ENCODE measurements around the gene CHMP1B. TPM values are rescaled to one million over a fixed set of nuclear protein-coding genes. Genes with fewer than 3 reads are reported as not detected.

The CHMP1B gene
- total and polyA plus RNA-seq, 8 donors: 9.5 to 22.0 (median 13.3) TPM

DNA sequence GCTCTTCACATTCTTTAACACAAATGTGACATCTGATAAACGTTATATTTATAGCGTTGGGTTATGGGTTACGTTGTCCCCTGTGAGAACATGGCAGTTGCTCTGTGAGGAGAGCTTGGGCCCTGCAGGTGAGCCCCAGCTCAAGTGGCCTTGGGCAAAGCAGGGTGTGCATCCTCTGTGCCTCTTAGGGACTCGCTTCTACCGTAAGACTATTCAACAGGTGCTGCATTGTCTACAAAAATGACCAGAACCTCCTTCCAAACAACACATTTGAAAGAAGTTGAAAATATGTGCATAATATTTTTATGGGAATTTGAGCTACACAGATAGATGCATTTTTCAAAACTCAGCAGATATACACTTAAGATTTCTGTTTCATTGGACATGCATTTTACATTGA lies 16.4 kb upstream of the CHMP1B start:
- Histone ChIP-seq H3K27ac (no peak overlapping the region), H3K36me3 (no peaks in the 10 kb centered on the region), H3K4me1 (peaks cover 0 to 6% (median 5%) of the 10 kb centered on the region in 3 donors), H3K4me3 (no peak overlapping the region), H3K27me3 (no peaks in the 10 kb centered on the region), H3K9me3 (no peaks in the 10 kb centered on the region)
- DNase-seq (no peak), ATAC-seq (no peak), FAIRE-seq (no peak)
- TF ChIP-seq, protein P1, sequence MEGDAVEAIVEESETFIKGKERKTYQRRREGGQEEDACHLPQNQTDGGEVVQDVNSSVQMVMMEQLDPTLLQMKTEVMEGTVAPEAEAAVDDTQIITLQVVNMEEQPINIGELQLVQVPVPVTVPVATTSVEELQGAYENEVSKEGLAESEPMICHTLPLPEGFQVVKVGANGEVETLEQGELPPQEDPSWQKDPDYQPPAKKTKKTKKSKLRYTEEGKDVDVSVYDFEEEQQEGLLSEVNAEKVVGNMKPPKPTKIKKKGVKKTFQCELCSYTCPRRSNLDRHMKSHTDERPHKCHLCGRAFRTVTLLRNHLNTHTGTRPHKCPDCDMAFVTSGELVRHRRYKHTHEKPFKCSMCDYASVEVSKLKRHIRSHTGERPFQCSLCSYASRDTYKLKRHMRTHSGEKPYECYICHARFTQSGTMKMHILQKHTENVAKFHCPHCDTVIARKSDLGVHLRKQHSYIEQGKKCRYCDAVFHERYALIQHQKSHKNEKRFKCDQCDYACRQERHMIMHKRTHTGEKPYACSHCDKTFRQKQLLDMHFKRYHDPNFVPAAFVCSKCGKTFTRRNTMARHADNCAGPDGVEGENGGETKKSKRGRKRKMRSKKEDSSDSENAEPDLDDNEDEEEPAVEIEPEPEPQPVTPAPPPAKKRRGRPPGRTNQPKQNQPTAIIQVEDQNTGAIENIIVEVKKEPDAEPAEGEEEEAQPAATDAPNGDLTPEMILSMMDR (IDR thresholded peaks at IDR 0.05): no peak
- 47 to 61% methylated on average over 5 of the region's 5 CpGs for WGBS, 2 donors
- intact Hi-C loops (cut with DNase I): no loop called here

DNA sequence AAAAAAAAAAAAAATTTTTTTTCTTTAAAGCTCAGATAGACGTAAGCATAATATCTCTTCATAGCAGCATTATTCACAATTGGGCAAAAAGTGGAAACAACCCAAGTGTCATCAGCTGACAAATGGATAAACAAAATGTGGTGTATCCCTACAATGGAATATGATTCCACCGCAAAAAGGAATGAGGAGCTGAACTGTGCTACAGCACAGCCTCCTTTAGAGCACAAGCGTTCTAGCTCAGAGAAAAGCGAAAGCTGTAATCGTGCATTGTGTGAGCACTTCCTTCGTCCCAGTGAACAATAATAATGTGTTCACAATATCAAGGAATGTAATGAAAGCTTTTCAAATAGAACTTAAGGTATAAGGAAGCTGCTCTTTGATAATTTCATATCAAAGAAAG lies 11.7 kb upstream of the CHMP1B start:
- intact Hi-C loops (cut with DNase I): no loop called here
- no peak overlapping the region for H3K4me3 ChIP-seq
- ATAC-seq: no peak
- H3K9me3 ChIP-seq: no peaks in the 10 kb centered on the region
- no peak for FAIRE-seq
- TF ChIP-seq, protein P1 (IDR thresholded peaks at IDR 0.05): no peak
- H3K27me3 ChIP-seq: no peaks in the 10 kb centered on the region
- WGBS, 2 donors: 74 to 82% methylated on average over 6 of the region's 6 CpGs
- H3K4me1 ChIP-seq: peaks cover 0 to 6% (median 5%) of the 10 kb centered on the region in 3 donors
- no peak for DNase-seq
- H3K27ac ChIP-seq: no peak overlapping the region
- no peaks in the 10 kb centered on the region for H3K36me3 ChIP-seq

- Histone ChIP-seq H3K4me3 (no peak overlapping the region), H3K4me1 (peaks cover 0 to 2% (median 1%) of the 10 kb centered on the region in 3 donors), H3K27ac (no peak overlapping the region), H3K36me3 (no peaks in the 10 kb centered on the region), H3K9me3 (no peaks in the 10 kb centered on the region), H3K27me3 (no peaks in the 10 kb centered on the region)
- TF ChIP-seq, protein P1 (IDR thresholded peaks at IDR 0.05): no peak
- intact Hi-C loops (cut with DNase I): no loop called here
- FAIRE-seq (no peak), DNase-seq (no peak), ATAC-seq (no peak)
- 43 to 44% methylated on average over 6 of the region's 6 CpGs for WGBS, 2 donors
Observed at GRCh38 chr18:11840493-11840892, 10.7 kb upstream of the CHMP1B start.

- DNase-seq: no peak
- no peaks in the 10 kb centered on the region for H3K9me3 ChIP-seq
- TF ChIP-seq, protein P1 (IDR thresholded peaks at IDR 0.05): no peak
- H3K4me1 ChIP-seq: no peaks in the 10 kb centered on the region
- no peak for ATAC-seq
- WGBS, 2 donors: 60 to 63% methylated on average over 5 of the region's 5 CpGs
- H3K36me3 ChIP-seq: no peaks in the 10 kb centered on the region
- no peak for FAIRE-seq
- no peaks in the 10 kb centered on the region for H3K27me3 ChIP-seq
- H3K4me3 ChIP-seq: no peak overlapping the region
- intact Hi-C loops (cut with DNase I): no loop called here
- no peak overlapping the region for H3K27ac ChIP-seq
Observed at GRCh38 chr18:11842562-11842961, 8.7 kb upstream of the CHMP1B start.

GRCh38 chr18:11844436-11844835 lies 6.8 kb upstream of the CHMP1B start:
- DNase-seq (no peak), ATAC-seq (no peak), FAIRE-seq (no peak)
- H3K36me3 ChIP-seq: no peaks in the 10 kb centered on the region
- intact Hi-C loops (cut with DNase I): no loop called here
- H3K4me3 ChIP-seq: no peak overlapping the region
- H3K9me3 ChIP-seq: no peaks in the 10 kb centered on the region
- WGBS, 2 donors: 69 to 72% methylated on average over 6 of the region's 6 CpGs
- TF ChIP-seq, protein P1 (IDR thresholded peaks at IDR 0.05): no peak
- H3K4me1 ChIP-seq: no peaks in the 10 kb centered on the region
- no peaks in the 10 kb centered on the region for H3K27me3 ChIP-seq
- H3K27ac ChIP-seq: no peak overlapping the region
